GM23338 (cell line): ENCODE data around the gene CTNNA3. TPM values are rescaled to one million over a fixed set of nuclear protein-coding genes. Genes with fewer than 3 reads are reported as not detected.

ENCODE experiments used
- ATAC-seq: fragments of 200-7000 bp; cut with Tn5 transposase; 3 replicates; pipeline ENCODE4 v1.9.1; 2020
- DNase-seq: peaks from one replicate; pipeline ENCODE4 v3.0.0-alpha.2; 2015; ENCODE audit warnings: low spot score
- H2AFZ ChIP-seq: fragments of 200-600 bp; sonication (generic); 2 replicates; pipeline ENCODE4 v1.8.0; 2016; ENCODE audit warnings: antibody characterized with exemption, mild to moderate bottlenecking, moderate library complexity
- H3F3A ChIP-seq: fragments of 200-600 bp; sonication (generic); replicated peaks from 2 replicates; pipeline ENCODE4 v1.8.0; 2017; ENCODE audit warnings: antibody characterized with exemption, mixed run types, low read depth
- H3K27ac ChIP-seq: fragments of 200-600 bp; sonication (generic); 2 replicates; pipeline ENCODE4 v1.6.1; 2016; ENCODE audit warnings: low read depth
- H3K27me3 ChIP-seq: fragments of 200-600 bp; sonication (generic); 2 replicates; pipeline ENCODE4 v1.8.0; 2016; ENCODE audit warnings: mild to moderate bottlenecking, mixed run types, moderate library complexity; ENCODE audit not compliant: insufficient read depth
- H3K36me3 ChIP-seq: fragments of 200-600 bp; sonication (generic); 2 replicates; pipeline ENCODE4 v1.8.0; 2016; ENCODE audit warnings: mild to moderate bottlenecking; ENCODE audit not compliant: insufficient read depth
- H3K4me1 ChIP-seq: fragments of 200-600 bp; sonication (generic); 2 replicates; pipeline ENCODE4 v1.8.0; 2016; ENCODE audit warnings: mild to moderate bottlenecking, moderate library complexity; ENCODE audit not compliant: insufficient read depth
- H3K4me2 ChIP-seq: fragments of 200-600 bp; sonication (generic); 2 replicates; pipeline ENCODE4 v1.7.1; 2017; ENCODE audit warnings: mixed run types
- H3K4me3 ChIP-seq: fragments of 200-600 bp; sonication (generic); 2 replicates; pipeline ENCODE4 v1.6.1; 2016; ENCODE audit warnings: mixed run types
- H3K79me2 ChIP-seq: fragments of 200-600 bp; sonication (generic); replicated peaks from 2 replicates; pipeline ENCODE4 v1.8.0; 2017; ENCODE audit warnings: mild to moderate bottlenecking; ENCODE audit not compliant: insufficient read depth
- H3K9me2 ChIP-seq: fragments of 200-600 bp; sonication (generic); 2 replicates; pipeline ENCODE4 v1.8.0; 2017; ENCODE audit not compliant: insufficient read depth
- H4K20me1 ChIP-seq: fragments of 200-600 bp; sonication (generic); replicated peaks from 2 replicates; pipeline ENCODE4 v1.8.0; 2017; ENCODE audit warnings: mild to moderate bottlenecking; ENCODE audit not compliant: insufficient read depth
- H3K27ac Mint-ChIP-seq: 2 replicates; pipeline ENCODE4 v1.8.0; 2020; ENCODE audit warnings: inconsistent platforms, mild to moderate bottlenecking, moderate library complexity, mixed read lengths
- H3K27me3 Mint-ChIP-seq: 3 replicates; pipeline ENCODE4 v1.8.0; 2022; ENCODE audit warnings: low read depth, mild to moderate bottlenecking, moderate library complexity, mixed read lengths, inconsistent platforms; ENCODE audit not compliant: insufficient read depth, poor library complexity
- H3K36me3 Mint-ChIP-seq: 3 replicates; pipeline ENCODE4 v1.8.0; 2021; ENCODE audit warnings: low read depth, mild to moderate bottlenecking, inconsistent platforms, moderate library complexity, mixed read lengths
- H3K4me1 Mint-ChIP-seq: 3 replicates; pipeline ENCODE4 v1.8.0; 2020; ENCODE audit warnings: mild to moderate bottlenecking, inconsistent platforms, mixed read lengths
- H3K4me3 Mint-ChIP-seq: 3 replicates; pipeline ENCODE4 v1.8.0; 2021; ENCODE audit warnings: moderate library complexity, mild to moderate bottlenecking, inconsistent platforms, mixed read lengths
- H3K9me3 Mint-ChIP-seq: 3 replicates; pipeline ENCODE4 v1.8.0; 2020; ENCODE audit warnings: moderate library complexity, mild to moderate bottlenecking, inconsistent platforms, mixed read lengths
- CREB1 ChIP-seq: fragments of 250-450 bp; sonication (Bioruptor Pico); IDR thresholded peaks from 2 replicates; pipeline ENCODE4 v1.5.0; 2020; ENCODE audit warnings: low read depth, mild to moderate bottlenecking, moderate library complexity
- ETS1 ChIP-seq: IDR thresholded peaks from 2 replicates; pipeline ENCODE4 v1.6.1; 2016; ENCODE audit warnings: antibody characterized with exemption
- EZH2phosphoT487 ChIP-seq: fragments of 200-600 bp; sonication (generic); IDR thresholded peaks from one replicate; pipeline ENCODE4 v1.8.1; 2018; ENCODE audit warnings: antibody characterized with exemption; ENCODE audit not compliant: unreplicated experiment
- JUNB ChIP-seq: IDR thresholded peaks from one replicate; pipeline ENCODE4 v1.6.1; 2016; ENCODE audit warnings: antibody characterized with exemption; ENCODE audit not compliant: unreplicated experiment
- ZNF331 ChIP-seq: fragments of 250-450 bp; sonication (Bioruptor Pico); IDR thresholded peaks from 2 replicates; pipeline ENCODE4 v1.5.0; 2020; ENCODE audit warnings: low read depth, mild to moderate bottlenecking, moderate library complexity
- polyA plus RNA-seq: library from polyadenylated mRNA; unstranded; fragments of >200 nt; fragmentation: Nextera tagmentation; extraction: Ambion mirVana; gene quantifications from 2 replicates; pipeline ENCODE4 v1.2.1, GENCODE V29; 2016
- total RNA-seq: library from RNA; depleted of rRNA; stranded (reverse); fragments of >200 nt; shearing (Covaris generic); gene quantifications from 2 replicates; pipeline ENCODE4 v1.2.3, GENCODE V29; 2014
- TF ChIP-seq, protein P1 (sequence below): fragments of 250-450 bp; sonication (Bioruptor Pico); IDR thresholded peaks from 2 replicates; pipeline ENCODE4 v1.5.0; 2020; ENCODE audit warnings: mild to moderate bottlenecking, moderate library complexity
- TF ChIP-seq, protein P2 (sequence below): IDR thresholded peaks from one replicate; pipeline ENCODE4 v1.6.1; 2018; ENCODE audit warnings: antibody characterized with exemption; ENCODE audit not compliant: unreplicated experiment

Gene CTNNA3
- total and polyA plus RNA-seq, 2 experiments from 2014 or later = 0.71 to 3.3 TPM

- TF ChIP-seq, protein P1, sequence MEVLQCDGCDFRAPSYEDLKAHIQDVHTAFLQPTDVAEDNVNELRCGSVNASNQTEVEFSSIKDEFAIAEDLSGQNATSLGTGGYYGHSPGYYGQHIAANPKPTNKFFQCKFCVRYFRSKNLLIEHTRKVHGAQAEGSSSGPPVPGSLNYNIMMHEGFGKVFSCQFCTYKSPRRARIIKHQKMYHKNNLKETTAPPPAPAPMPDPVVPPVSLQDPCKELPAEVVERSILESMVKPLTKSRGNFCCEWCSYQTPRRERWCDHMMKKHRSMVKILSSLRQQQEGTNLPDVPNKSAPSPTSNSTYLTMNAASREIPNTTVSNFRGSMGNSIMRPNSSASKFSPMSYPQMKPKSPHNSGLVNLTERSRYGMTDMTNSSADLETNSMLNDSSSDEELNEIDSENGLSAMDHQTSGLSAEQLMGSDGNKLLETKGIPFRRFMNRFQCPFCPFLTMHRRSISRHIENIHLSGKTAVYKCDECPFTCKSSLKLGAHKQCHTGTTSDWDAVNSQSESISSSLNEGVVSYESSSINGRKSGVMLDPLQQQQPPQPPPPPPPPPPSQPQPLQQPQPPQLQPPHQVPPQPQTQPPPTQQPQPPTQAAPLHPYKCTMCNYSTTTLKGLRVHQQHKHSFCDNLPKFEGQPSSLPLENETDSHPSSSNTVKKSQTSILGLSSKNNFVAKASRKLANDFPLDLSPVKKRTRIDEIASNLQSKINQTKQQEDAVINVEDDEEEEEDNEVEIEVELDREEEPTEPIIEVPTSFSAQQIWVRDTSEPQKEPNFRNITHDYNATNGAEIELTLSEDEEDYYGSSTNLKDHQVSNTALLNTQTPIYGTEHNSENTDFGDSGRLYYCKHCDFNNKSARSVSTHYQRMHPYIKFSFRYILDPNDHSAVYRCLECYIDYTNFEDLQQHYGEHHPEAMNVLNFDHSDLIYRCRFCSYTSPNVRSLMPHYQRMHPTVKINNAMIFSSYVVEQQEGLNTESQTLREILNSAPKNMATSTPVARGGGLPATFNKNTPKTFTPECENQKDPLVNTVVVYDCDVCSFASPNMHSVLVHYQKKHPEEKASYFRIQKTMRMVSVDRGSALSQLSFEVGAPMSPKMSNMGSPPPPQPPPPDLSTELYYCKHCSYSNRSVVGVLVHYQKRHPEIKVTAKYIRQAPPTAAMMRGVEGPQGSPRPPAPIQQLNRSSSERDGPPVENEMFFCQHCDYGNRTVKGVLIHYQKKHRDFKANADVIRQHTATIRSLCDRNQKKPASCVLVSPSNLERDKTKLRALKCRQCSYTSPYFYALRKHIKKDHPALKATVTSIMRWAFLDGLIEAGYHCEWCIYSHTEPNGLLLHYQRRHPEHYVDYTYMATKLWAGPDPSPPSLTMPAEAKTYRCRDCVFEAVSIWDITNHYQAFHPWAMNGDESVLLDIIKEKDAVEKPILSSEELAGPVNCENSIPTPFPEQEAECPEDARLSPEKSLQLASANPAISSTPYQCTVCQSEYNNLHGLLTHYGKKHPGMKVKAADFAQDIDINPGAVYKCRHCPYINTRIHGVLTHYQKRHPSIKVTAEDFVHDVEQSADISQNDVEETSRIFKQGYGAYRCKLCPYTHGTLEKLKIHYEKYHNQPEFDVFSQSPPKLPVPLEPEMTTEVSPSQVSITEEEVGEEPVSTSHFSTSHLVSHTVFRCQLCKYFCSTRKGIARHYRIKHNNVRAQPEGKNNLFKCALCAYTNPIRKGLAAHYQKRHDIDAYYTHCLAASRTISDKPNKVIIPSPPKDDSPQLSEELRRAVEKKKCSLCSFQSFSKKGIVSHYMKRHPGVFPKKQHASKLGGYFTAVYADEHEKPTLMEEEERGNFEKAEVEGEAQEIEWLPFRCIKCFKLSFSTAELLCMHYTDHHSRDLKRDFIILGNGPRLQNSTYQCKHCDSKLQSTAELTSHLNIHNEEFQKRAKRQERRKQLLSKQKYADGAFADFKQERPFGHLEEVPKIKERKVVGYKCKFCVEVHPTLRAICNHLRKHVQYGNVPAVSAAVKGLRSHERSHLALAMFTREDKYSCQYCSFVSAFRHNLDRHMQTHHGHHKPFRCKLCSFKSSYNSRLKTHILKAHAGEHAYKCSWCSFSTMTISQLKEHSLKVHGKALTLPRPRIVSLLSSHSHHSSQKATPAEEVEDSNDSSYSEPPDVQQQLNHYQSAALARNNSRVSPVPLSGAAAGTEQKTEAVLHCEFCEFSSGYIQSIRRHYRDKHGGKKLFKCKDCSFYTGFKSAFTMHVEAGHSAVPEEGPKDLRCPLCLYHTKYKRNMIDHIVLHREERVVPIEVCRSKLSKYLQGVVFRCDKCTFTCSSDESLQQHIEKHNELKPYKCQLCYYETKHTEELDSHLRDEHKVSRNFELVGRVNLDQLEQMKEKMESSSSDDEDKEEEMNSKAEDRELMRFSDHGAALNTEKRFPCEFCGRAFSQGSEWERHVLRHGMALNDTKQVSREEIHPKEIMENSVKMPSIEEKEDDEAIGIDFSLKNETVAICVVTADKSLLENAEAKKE (CRISPR knock-in tag) = no peak
- TF ChIP-seq, protein P2, sequence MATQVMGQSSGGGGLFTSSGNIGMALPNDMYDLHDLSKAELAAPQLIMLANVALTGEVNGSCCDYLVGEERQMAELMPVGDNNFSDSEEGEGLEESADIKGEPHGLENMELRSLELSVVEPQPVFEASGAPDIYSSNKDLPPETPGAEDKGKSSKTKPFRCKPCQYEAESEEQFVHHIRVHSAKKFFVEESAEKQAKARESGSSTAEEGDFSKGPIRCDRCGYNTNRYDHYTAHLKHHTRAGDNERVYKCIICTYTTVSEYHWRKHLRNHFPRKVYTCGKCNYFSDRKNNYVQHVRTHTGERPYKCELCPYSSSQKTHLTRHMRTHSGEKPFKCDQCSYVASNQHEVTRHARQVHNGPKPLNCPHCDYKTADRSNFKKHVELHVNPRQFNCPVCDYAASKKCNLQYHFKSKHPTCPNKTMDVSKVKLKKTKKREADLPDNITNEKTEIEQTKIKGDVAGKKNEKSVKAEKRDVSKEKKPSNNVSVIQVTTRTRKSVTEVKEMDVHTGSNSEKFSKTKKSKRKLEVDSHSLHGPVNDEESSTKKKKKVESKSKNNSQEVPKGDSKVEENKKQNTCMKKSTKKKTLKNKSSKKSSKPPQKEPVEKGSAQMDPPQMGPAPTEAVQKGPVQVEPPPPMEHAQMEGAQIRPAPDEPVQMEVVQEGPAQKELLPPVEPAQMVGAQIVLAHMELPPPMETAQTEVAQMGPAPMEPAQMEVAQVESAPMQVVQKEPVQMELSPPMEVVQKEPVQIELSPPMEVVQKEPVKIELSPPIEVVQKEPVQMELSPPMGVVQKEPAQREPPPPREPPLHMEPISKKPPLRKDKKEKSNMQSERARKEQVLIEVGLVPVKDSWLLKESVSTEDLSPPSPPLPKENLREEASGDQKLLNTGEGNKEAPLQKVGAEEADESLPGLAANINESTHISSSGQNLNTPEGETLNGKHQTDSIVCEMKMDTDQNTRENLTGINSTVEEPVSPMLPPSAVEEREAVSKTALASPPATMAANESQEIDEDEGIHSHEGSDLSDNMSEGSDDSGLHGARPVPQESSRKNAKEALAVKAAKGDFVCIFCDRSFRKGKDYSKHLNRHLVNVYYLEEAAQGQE = no peak
- TF ChIP-seq CREB1 (CRISPR knock-in tag) = no peak
Measured at GRCh38 chr10:67602268-67602950, 93.6 kb downstream of the CTNNA3 start (continued).

- H3K27ac ChIP-seq = no peak overlapping the region
- no peak overlapping the region for H3K4me3 ChIP-seq
- H3K27me3 ChIP-seq = no peaks in the 10 kb centered on the region
- no peaks in the 10 kb centered on the region for H3K36me3 ChIP-seq
- no peak overlapping the region for H2AFZ ChIP-seq
- H3K4me2 ChIP-seq = no peak overlapping the region
- no peak for TF ChIP-seq ETS1
- TF ChIP-seq EZH2phosphoT487 = no peak
- TF ChIP-seq ZNF331 (CRISPR knock-in tag) = no peak
- TF ChIP-seq CREB1 (CRISPR knock-in tag) = no peak
- TF ChIP-seq JUNB = no peak
- no peaks in the 10 kb centered on the region for H3K36me3 Mint-ChIP-seq
- peaks cover 10% of the 10 kb centered on the region; the same call in 1 of the 2 replicates for H3K9me2 ChIP-seq
- no peak overlapping the region for H3K4me3 Mint-ChIP-seq
- H3K27ac Mint-ChIP-seq = no peak overlapping the region
- H3K79me2 ChIP-seq = no peaks in the 10 kb centered on the region
- no peak for DNase-seq
- H3F3A ChIP-seq = no peaks in the 10 kb centered on the region
- no peaks in the 10 kb centered on the region; the same call in 1 of the 3 replicates for H3K9me3 Mint-ChIP-seq
- ATAC-seq = no peak
- no peaks in the 10 kb centered on the region for H4K20me1 ChIP-seq
- H3K27me3 Mint-ChIP-seq = no peaks in the 10 kb centered on the region
- no peaks in the 10 kb centered on the region for H3K4me1 Mint-ChIP-seq
- H3K4me1 ChIP-seq = no peaks in the 10 kb centered on the region
Measured at GRCh38 chr10:67599597-67599996, 96.4 kb downstream of the CTNNA3 start.
